ENCODE results near the gene MMD.
"Not testable (repeated sequence)": the region's sequence is repeated elsewhere in the genome, so short reads cannot be mapped to it uniquely, and the experiment has no call there.

MMD gene

DNA sequence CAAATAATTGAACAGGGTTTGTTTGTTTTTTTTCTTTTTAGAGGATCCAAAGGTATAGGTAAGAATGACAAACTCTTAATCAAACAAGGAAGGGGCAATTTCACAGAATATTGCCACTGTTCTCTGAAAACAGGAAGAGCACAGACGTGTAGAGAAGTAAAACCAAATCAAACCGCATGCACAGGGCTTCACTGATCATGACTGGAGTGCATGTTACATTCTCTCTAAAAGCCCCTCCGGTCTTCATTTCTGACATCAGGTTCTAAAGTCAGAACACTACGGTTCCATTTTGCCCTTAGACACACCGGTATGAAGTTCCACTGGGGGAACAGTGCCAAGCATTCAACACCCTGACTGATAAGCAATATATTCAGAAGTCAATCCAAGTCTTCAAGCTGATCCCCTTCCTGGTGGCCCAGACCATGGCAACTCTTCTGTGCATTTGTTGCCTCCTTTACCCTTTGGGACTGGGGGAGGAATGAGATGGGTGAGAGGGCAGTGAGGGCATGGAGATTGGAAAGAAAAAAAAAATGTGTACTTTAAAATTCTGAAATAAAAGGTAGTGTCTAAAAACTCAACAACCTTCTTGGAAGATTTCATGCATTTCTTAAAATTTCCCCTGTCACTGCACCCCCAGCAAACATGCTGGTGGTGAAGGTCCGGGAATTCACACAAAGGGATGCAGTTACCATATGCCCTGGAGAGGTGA, 1.4 kb downstream of the MMD start:
- DNase-seq (ENCODE audit: low spot score), result peak; percentile 59

DNA sequence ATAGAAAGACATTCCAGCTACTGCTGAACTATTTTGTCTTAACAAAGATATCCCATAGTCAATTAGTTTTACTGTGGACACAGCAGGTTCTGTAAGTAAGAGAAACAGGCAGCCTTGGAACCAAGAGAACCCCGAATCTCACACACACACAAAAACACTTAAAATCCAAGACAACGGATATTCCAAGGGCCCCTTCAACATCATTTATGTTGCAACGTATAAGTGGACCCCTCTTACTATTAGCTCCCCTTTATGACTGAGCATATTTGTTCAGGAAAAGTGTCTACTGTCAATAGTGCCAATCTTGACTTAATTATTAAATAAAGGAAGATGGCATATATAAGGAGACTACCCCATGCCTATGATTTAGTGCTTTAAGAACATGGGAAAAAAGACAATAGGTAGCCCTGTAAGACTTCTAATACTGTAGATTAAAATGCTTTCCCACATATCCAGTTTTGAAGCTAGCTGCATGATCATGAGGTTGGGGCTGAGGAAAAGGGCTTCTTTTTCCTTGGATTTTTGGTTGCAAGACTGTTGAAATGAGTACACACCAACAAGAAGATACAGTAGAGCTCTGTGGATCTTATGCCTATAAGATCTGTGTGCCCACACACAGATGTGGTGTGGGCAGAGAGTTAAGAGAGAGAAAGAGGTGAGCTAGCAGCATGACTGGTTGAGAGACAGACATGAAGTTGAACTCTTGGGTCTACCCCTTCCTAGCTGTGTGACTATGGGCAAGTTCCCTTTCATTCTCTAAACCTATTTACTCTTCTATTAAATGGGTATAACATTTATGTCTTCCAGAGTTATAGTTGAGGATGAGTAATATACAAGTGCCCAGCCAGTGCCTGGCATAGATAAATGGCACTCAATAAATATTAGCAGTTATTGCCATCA, 3.0 kb downstream of the MMD start:
- DNase-seq (ENCODE audit: low spot score), result no peak

DNA sequence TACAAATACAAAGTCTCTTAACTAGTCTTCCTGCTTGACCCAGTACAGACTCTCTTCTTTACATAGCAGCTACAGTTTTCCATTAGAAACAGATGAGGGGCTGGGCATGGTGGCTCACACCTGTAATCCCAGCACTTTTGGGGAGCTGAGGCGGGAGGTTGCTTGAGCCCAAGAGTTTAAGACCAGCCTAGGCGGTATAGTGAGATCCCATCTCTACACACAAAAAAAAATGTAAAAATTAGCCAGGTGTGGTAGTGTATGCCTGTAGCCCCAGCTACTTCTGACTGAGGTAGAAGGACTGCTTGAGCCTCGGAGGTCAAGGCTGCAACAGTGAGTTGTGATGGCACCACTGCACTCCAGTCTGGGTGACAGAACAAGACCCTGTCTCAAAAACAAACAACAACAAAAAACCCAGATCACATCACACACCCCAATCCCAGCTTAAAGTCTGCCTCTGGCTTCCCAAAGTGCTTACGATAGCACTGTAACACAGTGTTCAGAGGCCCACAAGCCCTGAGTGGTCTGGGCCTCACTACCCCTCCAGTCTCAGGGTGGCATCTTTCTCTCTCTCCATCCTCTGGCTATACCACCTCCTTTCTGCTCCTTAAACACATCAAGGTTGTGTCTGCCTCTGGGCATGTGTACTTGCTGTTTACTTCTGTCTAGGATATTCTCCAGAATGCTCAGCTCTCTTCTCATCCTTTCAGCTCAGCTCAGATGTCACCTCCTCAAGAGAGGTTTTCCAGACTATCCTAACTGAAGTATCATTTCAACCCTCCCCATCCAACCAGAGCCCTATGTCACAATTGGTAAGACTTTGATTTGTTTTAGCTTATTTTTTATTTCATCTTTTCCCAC, 4.0 kb downstream of the MMD start:
- DNase-seq (ENCODE audit: low spot score), result no peak

DNA sequence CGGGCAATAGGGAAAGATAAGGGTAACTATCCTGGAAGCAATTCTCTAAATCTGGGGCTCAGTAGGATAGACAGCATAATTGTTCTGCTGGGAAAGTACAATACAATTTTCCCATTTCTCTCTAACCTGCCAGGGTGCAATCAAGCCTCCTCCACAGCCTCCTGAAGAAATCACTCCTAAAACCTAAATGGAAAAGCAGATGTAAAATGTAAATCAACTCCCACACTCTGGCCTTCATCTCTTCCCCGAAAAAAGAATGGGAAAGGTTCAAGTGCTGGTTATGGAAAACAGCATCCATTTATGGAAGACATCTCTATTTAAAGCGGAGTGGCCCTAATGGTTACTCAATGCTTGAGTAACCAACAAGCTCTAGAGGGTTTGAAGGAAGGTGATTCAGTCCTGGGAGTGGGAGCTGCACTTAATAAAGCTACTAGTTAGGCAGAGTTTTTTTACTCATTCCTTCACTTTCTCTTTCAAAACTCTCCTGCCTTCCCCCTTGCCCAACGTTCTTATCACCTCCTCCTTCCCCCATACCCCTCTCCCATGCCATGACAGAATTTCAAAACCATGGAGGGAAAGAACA, 5.1 kb downstream of the MMD start:
- DNase-seq (ENCODE audit: low spot score), result no peak

DNA sequence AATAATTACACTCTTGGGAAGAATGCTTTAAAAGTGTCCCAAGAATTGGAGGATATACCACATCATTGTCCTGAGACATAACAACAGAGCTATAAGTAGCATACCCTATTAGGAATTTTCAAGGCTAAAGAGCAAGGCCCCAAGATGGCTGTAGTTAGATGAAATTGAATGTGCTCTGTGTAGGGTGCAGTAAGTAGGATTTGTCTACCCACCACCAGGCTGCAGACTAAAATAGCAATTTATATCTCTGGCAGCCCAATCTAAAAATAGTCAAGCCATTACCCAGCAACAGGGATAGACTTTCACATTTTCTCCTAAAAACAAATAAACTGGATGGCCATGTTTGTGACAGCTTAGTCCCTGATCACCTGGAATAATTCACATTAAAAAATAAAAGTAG, 5.6 kb downstream of the MMD start:
- no peak for DNase-seq (ENCODE audit: low spot score)

DNA sequence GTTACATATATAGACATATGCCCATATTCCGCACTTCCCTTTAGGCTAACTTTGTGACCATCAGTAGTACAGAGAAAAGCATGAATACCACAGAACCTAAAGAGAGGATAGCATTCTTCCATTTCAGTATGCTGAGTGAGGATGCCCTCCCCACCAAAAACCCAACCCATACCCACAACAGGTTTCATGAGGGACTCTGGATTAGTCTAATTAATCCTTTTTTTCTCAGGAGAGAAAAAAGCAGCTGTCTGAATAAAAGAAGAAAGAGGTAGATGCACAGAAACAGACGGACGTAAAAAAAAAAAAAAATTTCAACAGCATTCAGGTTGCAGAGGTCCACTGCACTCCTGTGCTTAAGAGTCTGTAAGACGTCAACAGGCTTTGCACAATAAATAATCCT, 6.7 kb downstream of the MMD start:
- no peak for DNase-seq (ENCODE audit: low spot score)

DNA sequence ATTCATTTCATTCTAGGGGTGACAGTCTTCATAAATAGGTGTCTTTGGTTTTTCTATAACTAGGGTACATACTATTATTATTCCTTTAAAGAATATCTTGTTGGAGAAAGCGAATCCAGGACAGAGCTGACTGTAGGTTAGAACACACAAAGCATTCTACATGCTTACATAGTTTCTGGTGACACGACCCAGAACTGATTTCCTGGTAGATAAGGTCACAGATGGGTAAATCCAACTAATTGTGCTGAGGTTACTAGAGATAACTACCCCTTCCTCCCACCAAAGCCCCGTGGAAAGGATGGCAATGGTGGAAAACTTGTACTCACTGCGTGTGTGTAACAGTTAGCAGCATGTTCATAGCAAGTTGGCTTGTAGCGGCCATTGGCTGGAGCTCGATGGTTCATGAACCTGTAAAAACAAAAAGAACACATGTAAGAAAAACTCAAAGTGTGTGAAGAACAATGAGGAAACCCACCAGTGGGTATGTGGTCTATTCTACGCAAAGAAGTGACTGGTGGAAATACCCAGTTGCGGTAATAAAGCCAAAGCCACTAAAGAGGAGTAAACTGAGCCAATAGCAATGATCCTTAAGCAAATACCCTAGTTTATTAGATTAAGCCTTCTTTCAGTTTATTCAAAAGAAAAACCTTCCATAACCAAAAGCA, 7.7 kb downstream of the MMD start:
- no peak for DNase-seq (ENCODE audit: low spot score)

DNA sequence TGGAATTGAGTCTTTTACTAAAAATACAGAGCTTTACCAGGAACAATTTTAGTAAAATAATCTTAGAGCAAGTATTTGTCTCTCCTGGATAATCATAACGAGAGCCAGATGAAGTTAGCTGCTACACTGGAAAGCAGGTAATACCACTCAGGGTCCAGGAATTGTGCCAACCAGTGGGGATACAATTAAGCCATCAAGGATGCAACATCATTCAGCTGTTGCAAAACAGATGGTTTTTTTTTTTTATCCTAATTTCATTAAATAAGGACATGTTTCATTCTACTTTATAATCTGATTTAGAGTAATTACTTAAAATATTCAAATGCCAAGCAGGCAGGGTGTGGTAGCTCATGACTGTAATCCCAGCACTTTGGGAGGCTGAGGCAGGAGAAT, 10.2 kb downstream of the MMD start:
- DNase-seq (ENCODE audit: low spot score), result no peak

DNA sequence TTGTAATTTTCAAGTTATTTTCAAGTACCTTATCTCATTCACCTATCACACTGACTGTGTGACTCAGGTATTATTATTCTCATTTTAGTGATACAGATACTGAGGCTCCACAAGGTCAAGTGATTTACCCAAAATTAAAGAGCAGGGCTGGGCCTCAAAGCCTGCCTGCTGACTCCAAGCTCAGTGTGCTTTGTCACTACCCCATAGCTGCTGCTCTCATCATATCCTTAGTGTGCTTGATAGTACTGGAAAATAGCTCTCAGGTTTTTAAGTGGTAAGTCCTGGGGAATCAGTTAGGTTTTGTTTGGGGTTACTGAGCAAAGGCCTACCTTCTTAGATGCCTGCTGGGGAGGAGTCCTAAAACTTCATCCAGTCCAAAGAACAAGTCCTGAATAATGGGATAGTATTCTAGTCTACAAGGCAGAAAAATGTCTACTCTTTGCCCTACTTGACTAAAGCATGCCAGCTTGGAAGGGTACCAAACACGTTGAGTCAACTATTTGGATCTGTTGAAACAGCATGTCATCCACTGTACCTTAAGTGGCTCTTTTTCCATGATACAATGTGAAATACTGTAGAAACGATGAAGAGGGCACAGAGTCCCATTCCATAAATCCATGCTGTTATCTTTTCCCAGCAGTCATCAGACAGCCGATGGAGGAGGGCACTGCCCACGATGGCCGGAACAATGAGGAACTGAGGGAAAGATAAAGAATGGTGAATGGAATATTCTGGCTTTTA, 10.7 kb downstream of the MMD start:
- no peak for DNase-seq (ENCODE audit: low spot score)

DNA sequence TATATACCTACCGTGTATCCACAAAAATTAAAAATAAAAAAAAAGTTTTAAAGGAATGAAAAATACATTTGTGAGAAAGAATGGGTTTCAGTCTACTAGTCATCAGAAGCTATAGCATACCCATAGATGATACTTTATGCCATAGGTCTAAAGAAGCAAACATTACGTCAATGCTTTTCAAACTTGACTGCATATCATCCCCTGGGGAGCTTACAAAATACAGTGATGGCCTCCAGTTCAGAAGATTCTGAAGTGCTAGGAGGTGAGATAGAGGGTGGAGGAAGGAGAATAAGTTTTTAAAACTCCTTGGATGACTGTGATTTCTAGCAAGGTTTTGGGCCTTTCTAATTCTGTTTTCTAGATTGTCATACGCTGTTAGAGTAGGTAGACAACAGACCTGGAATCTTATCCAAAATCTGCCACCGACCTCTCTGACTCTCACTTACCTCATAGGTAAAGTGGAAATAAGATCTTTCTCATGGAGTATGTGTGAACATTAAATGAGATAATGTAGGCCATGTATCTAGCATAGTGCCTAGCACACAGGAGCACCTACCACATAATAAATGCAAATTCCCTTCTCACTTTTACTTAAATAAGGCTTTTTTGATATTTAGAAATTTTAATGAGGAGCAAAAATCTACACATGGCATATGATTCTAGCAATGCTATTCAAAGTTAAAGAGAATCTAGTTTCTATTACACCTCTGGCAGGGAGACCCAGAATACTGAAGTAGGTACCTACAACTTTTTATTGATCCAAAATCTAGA, 12.4 kb downstream of the MMD start:
- no peak for DNase-seq (ENCODE audit: low spot score)

DNA sequence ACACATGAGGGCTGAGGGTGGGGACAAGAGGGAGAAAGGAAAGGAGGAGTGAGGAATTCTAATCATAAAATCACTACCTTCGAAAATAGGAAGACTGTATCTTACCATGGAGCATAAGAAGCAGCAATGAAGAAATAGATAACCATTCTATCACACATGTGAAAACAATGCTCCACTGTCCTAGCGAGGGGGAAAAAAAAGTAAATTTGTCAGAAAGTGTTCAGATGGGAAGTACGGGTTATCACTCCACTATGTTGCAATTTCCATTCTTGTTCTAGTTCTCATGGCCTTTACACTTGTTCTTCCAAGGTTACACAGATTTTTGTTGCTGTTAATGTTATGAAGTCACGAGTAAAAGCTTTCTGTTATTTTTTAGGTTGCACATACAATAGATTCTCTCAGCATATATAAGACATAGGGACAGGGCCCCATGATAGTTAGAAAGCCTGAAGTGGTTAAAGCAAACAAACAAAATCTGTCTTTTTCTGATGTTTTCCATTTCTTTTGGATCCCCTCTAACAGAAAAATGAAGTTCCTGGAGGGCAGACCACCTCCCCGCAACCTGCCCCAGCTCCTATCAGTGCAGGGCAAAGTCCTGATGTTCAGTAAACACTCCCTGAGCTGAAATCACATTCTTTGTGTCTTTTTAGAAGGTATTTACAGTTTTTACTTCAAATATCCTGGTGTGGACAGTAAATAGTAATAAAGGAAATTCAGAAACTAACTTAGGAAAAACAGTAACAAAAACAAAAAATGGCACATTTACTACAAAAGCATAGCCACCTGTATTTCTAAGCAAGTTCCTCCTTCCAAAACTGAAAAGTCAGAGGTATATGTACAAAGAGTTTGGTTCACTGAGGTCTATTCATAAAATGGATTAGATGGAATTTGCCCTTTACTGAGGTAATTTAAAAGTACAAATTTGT, 13.7 kb downstream of the MMD start:
- no peak for DNase-seq (ENCODE audit: low spot score)

DNA sequence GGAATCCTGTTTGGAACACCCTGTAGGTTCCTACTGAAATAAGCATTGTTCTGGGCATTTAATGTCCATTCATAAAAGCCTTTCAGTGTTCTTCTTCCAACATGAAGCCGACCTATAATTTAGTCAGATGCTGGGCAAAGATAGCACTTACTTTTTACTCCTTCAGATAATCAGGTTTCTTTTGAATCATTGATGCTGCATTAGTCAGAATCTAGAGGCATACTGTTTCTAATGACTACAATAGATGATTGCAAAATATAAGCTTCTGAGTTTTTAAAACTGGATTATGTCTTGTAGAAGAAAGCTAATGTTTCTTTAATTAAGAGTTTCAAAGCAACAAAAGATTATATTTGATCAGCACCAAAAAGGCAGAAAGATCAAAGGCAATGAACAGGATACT, 16.0 kb downstream of the MMD start:
- no peak for DNase-seq (ENCODE audit: low spot score)

DNA sequence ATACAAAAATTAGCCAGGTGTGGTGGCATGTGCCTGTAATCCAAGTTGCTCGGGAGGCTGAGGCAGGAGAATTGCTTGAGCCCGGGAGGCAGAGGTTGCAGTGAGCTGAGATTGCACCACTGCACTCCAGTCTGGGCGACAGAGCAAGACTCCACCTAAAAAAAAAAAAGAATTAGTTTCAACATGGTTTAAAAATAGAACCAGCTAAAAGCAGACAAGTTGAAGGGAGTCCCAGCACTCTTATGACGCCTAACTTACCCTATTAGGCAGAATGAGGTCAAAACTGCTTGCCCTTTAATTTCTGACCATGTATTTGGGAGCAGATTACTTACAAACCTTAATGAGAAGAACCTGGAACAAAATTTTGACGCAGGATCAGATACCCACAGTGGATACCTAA, 17.4 kb downstream of the MMD start:
- DNase-seq (ENCODE audit: low spot score), result not testable (repeated sequence)

DNA sequence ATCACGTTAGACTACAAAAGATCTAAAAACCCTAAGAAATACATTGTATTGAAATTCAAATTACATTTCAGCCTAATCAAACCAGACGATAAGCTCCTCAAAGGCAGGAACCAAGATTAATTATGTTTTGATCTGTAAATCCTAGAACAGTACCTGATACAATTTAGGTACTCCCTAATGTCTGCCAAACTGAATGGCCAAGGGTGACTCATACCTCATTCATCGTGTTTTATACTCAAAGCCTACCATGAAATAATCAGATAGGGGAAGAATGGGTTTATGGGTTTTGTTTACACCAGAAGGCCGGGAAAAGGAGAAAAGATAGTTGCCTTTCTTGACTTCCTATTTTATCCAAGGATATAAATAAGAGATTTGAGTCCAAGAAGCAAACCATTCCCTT, 19.3 kb downstream of the MMD start:
- DNase-seq (ENCODE audit: low spot score), result no peak

DNA sequence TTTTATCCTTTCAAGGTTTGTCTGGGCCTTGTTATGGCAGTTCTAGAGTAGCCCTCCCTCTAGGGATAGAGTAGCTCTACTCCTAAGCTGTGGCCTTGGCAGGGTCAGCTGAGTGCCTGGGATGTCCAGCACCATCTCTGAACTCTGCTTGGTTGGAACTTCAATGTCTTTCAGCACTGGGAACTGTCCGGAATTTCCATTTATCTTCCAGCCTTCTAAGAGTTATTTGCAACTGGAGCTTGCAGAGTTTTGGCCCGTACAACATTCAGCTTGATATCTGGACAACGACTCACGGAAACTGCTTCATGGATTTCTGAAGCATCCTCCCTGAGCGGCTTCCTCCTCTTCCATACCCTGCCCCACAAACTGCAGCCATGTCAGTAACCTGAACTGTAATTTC, 22.9 kb downstream of the MMD start:
- no peak for DNase-seq (ENCODE audit: low spot score)

DNA sequence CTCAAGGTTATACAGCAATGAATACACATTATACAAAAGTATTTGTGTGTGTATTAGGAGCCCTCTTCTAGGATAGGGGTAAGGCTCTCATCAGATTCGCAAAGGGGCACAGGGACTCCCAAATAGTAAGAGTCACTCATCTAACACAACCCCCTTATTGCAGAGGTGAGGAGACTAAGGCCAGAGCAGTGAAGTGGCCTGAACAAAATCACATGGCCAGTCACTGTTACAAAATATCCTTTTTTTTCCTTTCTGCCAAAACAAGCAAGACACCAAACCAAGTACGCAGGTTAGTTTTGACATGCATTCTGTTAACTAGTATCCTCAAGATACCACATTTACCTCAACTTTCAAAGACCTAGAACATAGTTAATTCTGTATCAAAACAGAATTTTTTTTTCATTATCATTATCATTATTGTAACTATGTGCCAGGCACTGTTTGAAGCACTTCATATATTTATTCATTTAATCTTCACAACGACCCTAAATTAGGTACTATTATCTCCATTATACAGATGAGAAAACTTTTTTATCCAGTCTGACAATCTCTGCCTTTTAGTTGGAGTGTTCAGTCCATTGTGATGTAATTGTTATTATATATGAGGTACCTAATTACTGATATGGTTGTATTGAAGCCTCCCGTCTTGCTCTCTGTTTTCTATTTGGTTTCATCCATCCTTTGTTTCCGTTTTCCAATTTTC, 25.7 kb downstream of the MMD start:
- no peak for DNase-seq (ENCODE audit: low spot score)

DNA sequence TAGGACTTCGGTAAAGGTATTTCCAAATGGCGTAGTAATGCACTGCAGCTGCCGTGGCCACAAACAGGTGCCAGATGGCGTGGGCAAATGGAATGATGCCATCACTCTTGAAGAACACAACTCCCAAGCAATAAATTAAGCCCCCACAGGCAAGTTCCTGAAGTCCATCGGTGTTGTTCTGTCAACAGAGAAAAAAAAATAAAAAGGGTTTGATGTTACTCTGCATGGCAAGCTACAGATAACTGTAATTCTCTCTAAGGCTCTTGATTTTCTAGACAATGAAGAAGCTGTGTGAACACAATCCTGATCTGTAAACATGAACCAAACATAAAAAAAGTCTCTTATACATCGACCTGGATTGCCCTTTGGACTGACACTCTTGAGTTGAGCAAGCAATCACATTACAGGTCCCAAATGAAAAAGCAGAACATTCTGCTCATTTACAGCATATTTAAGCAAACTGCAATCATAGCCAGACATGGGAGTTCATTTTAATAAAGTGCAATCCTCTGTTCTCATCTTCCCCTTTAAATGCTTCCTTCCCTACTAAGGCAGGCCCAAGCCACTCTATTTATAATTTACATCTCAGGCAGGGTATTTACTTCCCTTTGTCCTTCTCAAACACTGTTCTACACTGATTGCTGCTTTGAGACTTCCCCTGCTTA, 27.1 kb downstream of the MMD start:
- DNase-seq (ENCODE audit: low spot score), result no peak
